ENCODE results near the gene CBLIF. TPM values are rescaled to one million over a fixed set of nuclear protein-coding genes. Genes with fewer than 3 reads are reported as not detected.

Gene CBLIF
- not detected in 5 replicates for total RNA-seq (2022; extraction: Qiagen RNA extraction)

GRCh38 chr11:59845399-59845798 lies at the start of gene CBLIF:
CBLIF (minus strand) TSS chr11:59845499; CDS start chr11:59845453, 46 bp downstream.

GRCh38 chr11:59878575-59878974 lies 33.3 kb upstream of the CBLIF start, which contains the start of gene OOSP3:
OOSP3 (plus strand) TSS chr11:59878782; CDS start chr11:59878809, 27 bp downstream.

GRCh38 chr11:59866397-59866796 lies 21.1 kb upstream of the CBLIF start, which contains the start of gene TCN1:
TCN1 (minus strand) TSS chr11:59866487; CDS start chr11:59866470, 17 bp downstream.

GRCh38 chr11:59810189-59810910 lies 34.9 kb downstream of the CBLIF start, which contains the start of gene MRPL16:
MRPL16 (minus strand) TSS chr11:59810778; CDS start chr11:59810658, 120 bp downstream.

Other genes starting within 250 kb of the CBLIF start
- 29.6 to 38.8 TPM (median 34.0 TPM) in 5 replicates for gene OSBP, start 229.7 kb downstream of the CBLIF start, total RNA-seq (2022; extraction: Qiagen RNA extraction)
- 44.5 to 55.4 TPM (median 52.3 TPM) in 5 replicates for gene PATL1, start 176.5 kb downstream of the CBLIF start, total RNA-seq (2022; extraction: Qiagen RNA extraction)
- gene OR10V1, start 131.7 kb downstream of the CBLIF start, total RNA-seq (2022; extraction: Qiagen RNA extraction) = not detected in 5 replicates
- 17.6 to 24.9 TPM (median 22.8 TPM) in 5 replicates for gene STX3, start 90.1 kb downstream of the CBLIF start, total RNA-seq (2022; extraction: Qiagen RNA extraction)
- 61.1 to 68.2 TPM (median 66.5 TPM) in 5 replicates for gene MRPL16, start 34.7 kb downstream of the CBLIF start, total RNA-seq (2022; extraction: Qiagen RNA extraction)
- gene TCN1, start 21.0 kb upstream of the CBLIF start, total RNA-seq (2022; extraction: Qiagen RNA extraction) = 0.13 to 0.46 TPM (median 0.20 TPM) in 5 replicates
- not detected in 5 replicates for gene OOSP3, start 33.3 kb upstream of the CBLIF start, total RNA-seq (2022; extraction: Qiagen RNA extraction)
- not detected in 5 replicates for gene OOSP1, start 92.9 kb upstream of the CBLIF start, total RNA-seq (2022; extraction: Qiagen RNA extraction)
- gene OOSP4A, start 118.5 kb upstream of the CBLIF start, total RNA-seq (2022; extraction: Qiagen RNA extraction) = not detected in 5 replicates
- not detected in 5 replicates for gene OOSP4B, start 171.7 kb upstream of the CBLIF start, total RNA-seq (2022; extraction: Qiagen RNA extraction)
- gene OOSP2, start 194.9 kb upstream of the CBLIF start, total RNA-seq (2022; extraction: Qiagen RNA extraction) = not detected in 5 replicates
- gene MS4A3, start 211.2 kb upstream of the CBLIF start, total RNA-seq (2022; extraction: Qiagen RNA extraction) = not detected in 5 replicates
- not detected in 5 replicates for gene MS4A2, start 243.2 kb upstream of the CBLIF start, total RNA-seq (2022; extraction: Qiagen RNA extraction)

Measured in A549 treated with dexamethasone at 1 μM for 4 hours (cell line).